Right atrium auricular region (tissue), 2 donors: ENCODE measurements around the gene ATRAID. TPM values are rescaled to one million over a fixed set of nuclear protein-coding genes. Genes with fewer than 3 reads are reported as not detected.

ENCODE experiments used
- DNase-seq: peaks from one replicate; pipeline ENCODE4 v3.0.0-alpha.2; 2019; ENCODE audit warnings: low spot score
- H3K27ac ChIP-seq, 2 donors: fragments of 200-600 bp; sonication (generic); 1 replicate in 1 of 2; 2 replicates in 1 of 2; pipeline ENCODE4 v1.5.1; 2016 to 2019
- H3K27me3 ChIP-seq, 2 donors: fragments of 200-600 bp; sonication (generic); one replicate each; pipeline versions ENCODE4 v1.5.1 to v1.6.0; 2017 to 2019
- H3K36me3 ChIP-seq: fragments of 200-600 bp; sonication (generic); one replicate; pipeline ENCODE4 v1.5.1; 2016
- H3K4me1 ChIP-seq, 2 donors: fragments of 200-600 bp; sonication (generic); one replicate each; pipeline versions ENCODE4 v1.5.1 to v1.6.0; 2017 to 2019
- H3K4me3 ChIP-seq, 2 donors: fragments of 200-600 bp; sonication (generic); 1 replicate in 1 of 2; 2 replicates in 1 of 2; pipeline ENCODE4 v1.5.1; 2017 to 2019; ENCODE audit warnings: mild to moderate bottlenecking in 1 of 2, moderate library complexity in 1 of 2
- H3K9me3 ChIP-seq, 2 donors: fragments of 200-600 bp; sonication (generic); one replicate each; pipeline ENCODE4 v1.5.1; 2019
- total RNA-seq, 2 donors: library from RNA; depleted of rRNA; stranded (reverse); fragments of >200 nt; gene quantifications; one replicate each; pipeline ENCODE4 v1.1.0, GENCODE V29; 2016
- TF ChIP-seq, protein P1 (sequence below), 2 donors: fragments of 200-600 bp; sonication (generic); IDR thresholded peaks; one replicate each; pipeline ENCODE4 v1.5.1; 2019; ENCODE audit warnings: antibody characterized with exemption in 2 of 2

Gene ATRAID
- total RNA-seq, 2 donors from 2014 or later = 193 TPM

DNA sequence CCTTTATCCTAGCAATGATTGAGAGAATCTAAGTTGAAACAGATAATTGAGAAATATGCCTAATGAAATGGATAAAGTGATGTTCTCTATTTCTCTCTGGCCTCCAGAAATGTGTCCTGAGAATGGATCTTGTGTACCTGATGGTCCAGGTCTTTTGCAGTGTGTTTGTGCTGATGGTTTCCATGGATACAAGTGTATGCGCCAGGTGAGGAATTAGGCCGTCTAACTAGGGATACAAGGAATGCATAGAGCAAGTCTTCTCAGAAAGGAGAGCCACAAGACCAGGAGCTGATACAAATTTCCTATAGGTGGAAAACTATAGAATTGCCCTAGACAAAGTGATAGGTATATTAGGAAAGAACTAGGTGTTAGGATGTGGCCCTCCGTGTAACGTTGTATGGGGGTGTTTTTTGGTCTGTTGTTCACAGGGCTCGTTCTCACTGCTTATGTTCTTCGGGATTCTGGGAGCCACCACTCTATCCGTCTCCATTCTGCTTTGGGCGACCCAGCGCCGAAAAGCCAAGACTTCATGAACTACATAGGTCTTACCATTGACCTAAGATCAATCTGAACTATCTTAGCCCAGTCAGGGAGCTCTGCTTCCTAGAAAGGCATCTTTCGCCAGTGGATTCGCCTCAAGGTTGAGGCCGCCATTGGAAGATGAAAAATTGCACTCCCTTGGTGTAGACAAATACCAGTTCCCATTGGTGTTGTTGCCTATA is 4.7 kb downstream of the ATRAID start:
- peak overlapping the region; percentile 71 to 74 for H3K27ac ChIP-seq

DNA sequence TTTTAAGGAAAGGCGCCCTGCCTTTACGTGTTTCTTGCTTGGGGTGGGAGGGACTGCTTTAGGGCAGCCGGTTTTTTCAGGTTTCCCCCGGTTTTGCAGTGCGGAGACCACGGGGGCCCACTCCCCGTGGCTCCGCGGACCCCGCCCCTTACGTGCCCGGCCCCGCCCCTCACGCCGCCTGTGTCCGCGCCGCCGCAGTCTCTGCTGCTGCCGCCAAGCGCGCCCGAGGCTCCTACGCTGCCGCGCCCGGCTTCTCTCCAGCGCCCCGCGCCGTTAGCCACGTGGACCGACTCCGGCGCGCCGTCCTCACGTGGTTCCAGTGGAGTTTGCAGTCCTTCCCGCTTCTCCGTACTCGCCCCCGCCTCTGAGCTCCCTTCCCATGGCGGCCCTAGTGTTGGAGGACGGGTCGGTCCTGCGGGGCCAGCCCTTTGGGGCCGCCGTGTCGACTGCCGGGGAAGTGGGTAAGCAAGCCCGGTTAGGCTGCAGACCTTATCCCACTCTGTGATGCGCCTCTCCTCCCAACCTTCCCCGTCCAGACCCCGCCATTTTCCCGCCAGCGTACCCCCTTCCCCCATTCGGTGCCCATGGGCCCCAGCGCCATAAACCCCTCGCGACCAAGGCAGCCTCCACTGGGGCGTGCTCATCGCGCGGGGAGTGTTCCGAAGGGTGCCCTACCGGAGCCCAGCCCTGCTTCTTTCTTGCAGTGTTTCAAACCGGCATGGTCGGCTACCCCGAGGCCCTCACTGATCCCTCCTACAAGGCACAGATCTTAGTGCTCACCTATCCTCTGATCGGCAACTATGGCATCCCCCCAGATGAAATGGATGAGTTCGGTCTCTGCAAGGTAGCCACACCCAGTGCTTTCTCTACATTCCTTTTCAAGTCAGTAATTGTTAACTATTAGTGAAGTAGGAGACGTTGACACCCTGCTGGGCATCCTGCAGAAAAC is 5.6 kb downstream of the ATRAID start, which contains the start of gene CAD:
Gene CAD, plus strand, starts transcription at position 197 of the 949 bp plus-strand sequence. Its CDS starts 183 bp downstream, at position 380.
- H3K27me3 ChIP-seq = no peaks in the 10 kb centered on the region
- peaks cover 0 to 23% of the 10 kb centered on the region in 2 donors for H3K4me1 ChIP-seq
- H3K36me3 ChIP-seq = peaks cover 7% of the 10 kb centered on the region
- H3K9me3 ChIP-seq = no peaks in the 10 kb centered on the region
- TF ChIP-seq, protein P1, sequence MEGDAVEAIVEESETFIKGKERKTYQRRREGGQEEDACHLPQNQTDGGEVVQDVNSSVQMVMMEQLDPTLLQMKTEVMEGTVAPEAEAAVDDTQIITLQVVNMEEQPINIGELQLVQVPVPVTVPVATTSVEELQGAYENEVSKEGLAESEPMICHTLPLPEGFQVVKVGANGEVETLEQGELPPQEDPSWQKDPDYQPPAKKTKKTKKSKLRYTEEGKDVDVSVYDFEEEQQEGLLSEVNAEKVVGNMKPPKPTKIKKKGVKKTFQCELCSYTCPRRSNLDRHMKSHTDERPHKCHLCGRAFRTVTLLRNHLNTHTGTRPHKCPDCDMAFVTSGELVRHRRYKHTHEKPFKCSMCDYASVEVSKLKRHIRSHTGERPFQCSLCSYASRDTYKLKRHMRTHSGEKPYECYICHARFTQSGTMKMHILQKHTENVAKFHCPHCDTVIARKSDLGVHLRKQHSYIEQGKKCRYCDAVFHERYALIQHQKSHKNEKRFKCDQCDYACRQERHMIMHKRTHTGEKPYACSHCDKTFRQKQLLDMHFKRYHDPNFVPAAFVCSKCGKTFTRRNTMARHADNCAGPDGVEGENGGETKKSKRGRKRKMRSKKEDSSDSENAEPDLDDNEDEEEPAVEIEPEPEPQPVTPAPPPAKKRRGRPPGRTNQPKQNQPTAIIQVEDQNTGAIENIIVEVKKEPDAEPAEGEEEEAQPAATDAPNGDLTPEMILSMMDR (IDR thresholded peaks at IDR 0.05) = peak in 1 of 2 donors; percentile 51
- H3K4me3 ChIP-seq = peak within 1 kb of the TSS; percentile 62
- DNase-seq = peak; percentile 78
- H3K27ac ChIP-seq = peak within 1 kb of the TSS; percentile 71 to 74

More for the DNA sequence above, 4.7 kb downstream of the ATRAID start:
- no peaks in the 10 kb centered on the region for H3K36me3 ChIP-seq
- TF ChIP-seq, protein P1 (IDR thresholded peaks at IDR 0.05) = no peak
- H3K4me3 ChIP-seq = peak overlapping the region; percentile 62
- H3K27me3 ChIP-seq = no peaks in the 10 kb centered on the region
- DNase-seq = no peak
- peaks cover 0 to 23% of the 10 kb centered on the region in 2 donors for H3K4me1 ChIP-seq
- H3K9me3 ChIP-seq = no peaks in the 10 kb centered on the region

DNA sequence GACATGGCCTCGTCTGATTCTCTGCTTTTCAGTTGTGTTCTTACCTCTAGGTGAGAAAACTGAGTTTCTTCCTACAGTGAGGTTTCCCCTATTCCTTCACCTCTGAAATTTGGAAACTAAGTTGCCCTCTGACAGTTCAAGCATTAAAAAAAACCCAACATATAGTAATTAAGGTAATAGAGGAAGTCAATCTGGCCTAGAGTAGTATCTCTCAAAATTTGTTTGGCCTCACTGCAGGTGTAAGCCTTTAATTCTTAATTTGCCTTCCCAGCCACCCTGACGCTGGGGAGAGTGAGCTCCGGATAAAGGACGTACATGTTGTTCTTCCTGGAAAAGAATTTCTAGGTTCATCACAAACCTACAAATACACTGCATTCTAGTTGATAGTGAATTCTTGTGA is 6.8 kb downstream of the ATRAID start:
- Histone ChIP-seq H3K4me3 (no peak overlapping the region), H3K27ac (no peak overlapping the region), H3K4me1 (peaks cover 0 to 13% of the 10 kb centered on the region in 2 donors), H3K27me3 (no peaks in the 10 kb centered on the region), H3K36me3 (peaks cover 15% of the 10 kb centered on the region), H3K9me3 (no peaks in the 10 kb centered on the region)
- TF ChIP-seq, protein P1 (IDR thresholded peaks at IDR 0.05) = no peak
- no peak for DNase-seq

DNA sequence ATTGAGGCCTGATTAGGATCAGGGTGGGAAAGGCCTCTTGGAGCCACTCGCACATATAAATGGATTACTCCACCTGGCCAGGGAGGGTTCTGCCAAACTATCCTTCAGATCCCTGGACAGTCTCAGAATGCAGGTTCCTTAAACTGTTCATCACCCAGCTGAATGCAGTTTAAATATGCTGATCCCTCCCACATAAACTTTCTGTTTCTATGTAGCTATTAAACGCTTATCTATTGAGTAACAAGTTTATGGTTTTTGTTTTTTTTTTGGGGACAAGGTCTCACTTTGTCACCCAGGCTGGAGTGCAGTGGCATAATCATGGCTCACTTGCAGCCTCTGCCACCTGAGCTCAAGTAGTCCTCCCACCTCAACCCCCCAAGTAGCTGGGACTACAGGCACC is 7.2 kb downstream of the ATRAID start:
- Histone ChIP-seq H3K27ac (no peak overlapping the region), H3K27me3 (no peaks in the 10 kb centered on the region), H3K4me3 (no peak overlapping the region), H3K4me1 (peaks cover 0 to 13% of the 10 kb centered on the region in 2 donors), H3K36me3 (peaks cover 19% of the 10 kb centered on the region), H3K9me3 (no peaks in the 10 kb centered on the region)
- DNase-seq = no peak
- TF ChIP-seq, protein P1 (IDR thresholded peaks at IDR 0.05) = no peak

DNA sequence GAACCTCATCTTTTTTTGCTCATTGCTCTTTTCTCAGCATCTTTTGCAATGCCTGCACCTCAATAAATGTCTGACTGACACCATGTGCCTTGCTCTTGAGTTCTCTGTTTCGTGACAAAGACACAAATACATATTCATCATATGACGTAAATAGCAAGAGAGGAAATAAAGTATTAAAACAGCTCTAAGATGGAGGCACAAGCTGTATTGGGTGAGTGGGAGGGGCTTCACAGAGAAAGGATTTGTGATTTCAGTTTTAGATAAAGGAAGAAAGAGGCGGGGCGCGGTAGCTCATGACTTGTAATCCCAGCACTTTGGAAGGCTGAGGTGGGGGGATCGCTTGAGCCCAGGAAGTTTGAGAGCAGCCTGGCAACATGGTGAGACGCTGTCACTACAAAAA is 8.2 kb downstream of the ATRAID start:
- no peaks in the 10 kb centered on the region for H3K9me3 ChIP-seq
- TF ChIP-seq, protein P1 (IDR thresholded peaks at IDR 0.05) = no peak
- DNase-seq = no peak
- no peak overlapping the region for H3K27ac ChIP-seq
- no peaks in the 10 kb centered on the region for H3K27me3 ChIP-seq
- no peak overlapping the region for H3K4me3 ChIP-seq
- H3K4me1 ChIP-seq = peaks cover 0 to 13% of the 10 kb centered on the region in 2 donors
- H3K36me3 ChIP-seq = peaks cover 29% of the 10 kb centered on the region
